TTC549 (cell line): ENCODE data around the gene C5orf58.

Experiments
- FAIRE-seq: peaks from 2 replicates; lab custom pipeline; 2012; peaks lifted over from hg19 to GRCh38; lab: Jason Lieb, UNC

The C5orf58 gene

DNA sequence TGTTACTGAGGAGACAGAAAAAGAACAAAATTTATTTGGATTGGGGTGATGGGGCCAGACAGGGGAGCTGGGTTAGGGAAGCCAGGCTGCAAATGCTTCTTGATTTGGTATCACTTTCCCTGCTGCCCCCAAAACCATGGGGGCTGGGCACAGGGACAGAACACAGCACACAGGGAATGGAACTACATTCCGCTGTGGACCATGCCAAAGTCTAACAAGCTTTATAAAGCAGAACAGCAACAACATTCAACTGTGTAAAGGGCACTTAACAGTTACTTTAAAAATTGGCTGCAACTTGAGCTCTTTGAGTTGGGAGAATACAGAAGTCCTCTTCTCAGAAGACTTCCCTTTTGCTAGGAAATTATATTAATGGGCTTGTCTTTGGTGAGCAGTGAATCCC, 23.8 kb downstream of the C5orf58 start:
- no peak for FAIRE-seq

DNA sequence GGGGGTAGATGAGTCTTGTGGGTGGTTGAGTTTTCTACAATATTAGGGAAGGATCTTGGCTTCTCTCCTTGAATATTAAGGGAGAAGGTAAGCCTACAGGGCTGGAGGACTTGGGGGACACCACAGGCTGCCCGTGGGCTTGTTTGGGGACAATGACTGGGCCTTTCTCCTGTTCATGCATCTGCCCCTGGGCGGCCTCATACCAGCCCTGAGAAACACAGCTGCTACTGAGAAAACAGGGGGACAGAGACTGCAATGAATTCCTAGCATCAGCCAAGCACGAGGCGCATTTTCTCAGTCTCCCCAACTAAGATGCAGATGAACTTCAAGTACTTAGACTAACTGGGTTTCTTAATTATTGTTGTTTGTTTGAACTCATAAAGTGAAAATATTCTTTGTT, 24.6 kb downstream of the C5orf58 start:
- FAIRE-seq, result no peak

DNA sequence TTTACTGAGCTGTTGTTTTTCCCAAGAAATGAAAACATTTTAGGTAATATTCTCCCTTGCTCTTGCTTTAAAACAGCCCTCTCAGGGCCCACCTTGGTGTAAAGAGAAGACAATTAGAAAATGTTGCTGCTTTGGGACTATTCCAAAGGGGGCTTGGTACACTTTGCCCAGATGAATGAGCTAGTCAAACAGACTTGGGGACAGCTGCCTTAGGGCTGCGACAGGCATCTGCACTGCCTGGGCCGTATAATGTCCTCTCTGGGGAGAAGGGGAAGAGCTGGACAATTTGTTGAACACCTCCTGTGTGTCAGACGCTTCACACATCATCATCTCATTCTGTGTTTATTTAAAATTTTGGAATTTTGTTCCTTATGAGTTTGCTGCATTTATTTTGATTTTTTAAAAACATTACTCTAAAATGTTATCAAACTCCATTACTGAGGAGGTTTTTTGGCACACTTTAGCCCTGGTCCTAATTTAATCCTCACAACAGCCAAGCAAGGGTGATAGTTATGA, 28.8 kb downstream of the C5orf58 start:
- no peak for FAIRE-seq

DNA sequence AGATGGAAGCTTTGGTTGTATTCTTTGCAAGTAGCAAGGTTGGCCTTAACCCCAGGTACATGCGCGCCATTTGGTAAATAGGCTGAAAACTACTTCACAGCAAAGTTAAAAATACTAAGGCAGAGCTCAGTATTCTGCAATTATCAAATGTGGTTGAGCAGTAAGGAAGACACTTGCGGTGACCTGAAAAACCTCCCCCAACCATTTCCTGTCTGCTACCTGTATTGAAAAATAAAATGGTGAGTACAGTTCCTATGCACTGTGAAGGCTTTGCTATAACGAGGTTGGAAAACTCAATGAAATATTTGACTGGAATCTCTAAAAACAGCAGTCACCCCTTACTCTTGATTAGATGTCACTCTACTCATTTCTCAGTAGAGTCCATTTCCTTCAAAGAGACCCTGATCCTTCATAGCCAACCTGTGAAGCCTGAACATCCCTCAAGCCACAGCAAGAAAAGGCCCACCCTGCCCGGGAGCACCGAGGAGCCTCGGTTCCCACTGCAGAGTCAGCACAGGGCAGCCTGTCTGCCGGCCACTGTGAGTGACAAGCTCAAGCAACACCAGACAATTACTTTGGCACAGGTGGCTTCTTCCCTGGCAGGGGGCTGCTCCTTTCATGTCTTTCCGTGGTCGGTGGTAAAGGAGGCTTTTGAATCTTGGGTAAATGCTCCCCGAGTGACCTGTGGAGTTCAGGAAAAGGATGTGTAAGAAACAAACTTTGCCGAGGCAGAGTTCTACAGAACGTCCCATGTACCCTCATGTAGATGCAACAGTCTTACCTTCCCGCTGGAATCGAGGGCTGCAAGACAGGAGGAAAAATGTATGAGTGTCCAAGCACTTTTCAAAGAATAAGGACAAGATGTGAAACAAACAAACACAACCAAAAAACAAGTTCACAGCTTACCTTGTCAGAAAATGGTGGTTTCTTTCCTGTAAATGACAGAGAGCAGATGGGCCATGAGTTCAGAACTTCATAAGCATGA, 29.6 kb downstream of the C5orf58 start:
- no peak for FAIRE-seq

DNA sequence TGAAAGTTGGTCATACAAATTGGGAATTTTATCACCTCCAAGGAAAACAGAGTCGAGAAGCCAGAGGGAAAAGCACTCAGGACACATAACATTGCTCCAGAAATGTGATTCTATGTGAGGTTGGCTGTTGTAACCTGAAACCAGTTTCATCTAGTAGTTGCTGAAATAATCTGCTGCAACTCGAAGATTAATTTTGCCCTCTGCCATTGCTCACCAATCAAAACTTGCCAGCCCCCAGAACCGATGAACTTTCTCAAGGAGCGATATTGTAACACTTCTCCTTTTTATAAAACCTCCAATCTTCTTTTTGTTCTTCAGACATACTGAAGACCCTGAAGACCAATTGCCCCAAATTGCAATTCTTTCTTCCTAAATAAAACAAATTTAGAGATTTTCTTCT, 31.1 kb downstream of the C5orf58 start:
- FAIRE-seq, result no peak

DNA sequence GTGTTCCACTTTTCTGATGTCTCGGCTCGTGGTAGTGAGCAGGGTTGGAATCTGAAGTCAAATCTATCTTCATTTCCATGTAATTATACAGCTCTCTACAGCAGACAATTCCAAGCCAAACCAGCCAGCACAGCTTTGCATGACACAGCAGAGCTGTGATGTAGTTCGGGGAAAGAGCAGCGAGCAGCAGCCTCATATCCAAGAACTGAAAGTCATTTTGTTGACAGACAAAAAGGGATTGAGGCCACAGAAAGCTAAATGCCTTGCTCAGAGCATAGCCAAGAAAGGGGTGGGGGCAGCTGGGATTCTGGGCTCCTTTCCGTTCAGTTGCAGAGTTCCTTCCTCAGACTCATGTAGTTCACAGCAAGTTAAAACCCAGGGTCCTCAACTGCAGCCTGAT, 32.7 kb downstream of the C5orf58 start:
- no peak for FAIRE-seq

DNA sequence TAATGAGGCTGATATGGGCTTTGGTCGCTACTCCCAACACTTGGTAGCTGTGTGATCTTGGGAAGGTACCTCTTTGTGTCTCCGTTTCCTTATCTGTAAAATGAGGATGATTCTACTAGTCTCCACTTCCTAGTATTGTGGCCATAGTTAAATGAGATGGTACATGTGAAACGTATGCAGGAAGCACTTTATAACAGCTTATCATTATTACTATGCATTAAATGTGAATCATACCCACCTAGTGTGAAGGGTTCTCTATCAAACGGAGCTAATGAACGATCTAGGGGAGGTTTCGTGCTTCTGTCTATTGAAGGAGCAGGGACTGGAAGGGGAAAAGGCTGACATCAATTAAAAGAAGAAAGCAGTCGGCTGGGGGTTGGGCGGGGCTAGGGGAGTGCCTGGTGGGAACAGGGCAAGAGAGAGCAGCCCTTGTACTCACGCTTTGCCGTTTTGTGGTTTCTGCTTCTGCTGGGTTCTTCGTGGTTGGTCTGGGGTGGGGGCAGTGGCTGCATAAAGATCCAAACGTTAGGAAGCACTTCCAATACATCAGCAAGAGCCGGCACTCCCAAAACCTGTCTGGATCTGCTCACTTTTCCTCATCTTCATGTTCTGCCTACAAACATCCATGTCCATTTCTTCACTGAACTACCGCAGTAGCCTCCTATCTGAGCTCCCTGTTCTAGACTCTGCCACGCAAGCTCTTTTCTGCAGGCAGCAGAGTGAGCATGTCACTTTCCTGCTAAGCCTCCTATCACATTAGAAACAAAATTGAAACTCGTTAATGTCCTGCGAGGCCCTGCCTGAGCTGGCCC, 34.0 kb downstream of the C5orf58 start:
- no peak for FAIRE-seq

DNA sequence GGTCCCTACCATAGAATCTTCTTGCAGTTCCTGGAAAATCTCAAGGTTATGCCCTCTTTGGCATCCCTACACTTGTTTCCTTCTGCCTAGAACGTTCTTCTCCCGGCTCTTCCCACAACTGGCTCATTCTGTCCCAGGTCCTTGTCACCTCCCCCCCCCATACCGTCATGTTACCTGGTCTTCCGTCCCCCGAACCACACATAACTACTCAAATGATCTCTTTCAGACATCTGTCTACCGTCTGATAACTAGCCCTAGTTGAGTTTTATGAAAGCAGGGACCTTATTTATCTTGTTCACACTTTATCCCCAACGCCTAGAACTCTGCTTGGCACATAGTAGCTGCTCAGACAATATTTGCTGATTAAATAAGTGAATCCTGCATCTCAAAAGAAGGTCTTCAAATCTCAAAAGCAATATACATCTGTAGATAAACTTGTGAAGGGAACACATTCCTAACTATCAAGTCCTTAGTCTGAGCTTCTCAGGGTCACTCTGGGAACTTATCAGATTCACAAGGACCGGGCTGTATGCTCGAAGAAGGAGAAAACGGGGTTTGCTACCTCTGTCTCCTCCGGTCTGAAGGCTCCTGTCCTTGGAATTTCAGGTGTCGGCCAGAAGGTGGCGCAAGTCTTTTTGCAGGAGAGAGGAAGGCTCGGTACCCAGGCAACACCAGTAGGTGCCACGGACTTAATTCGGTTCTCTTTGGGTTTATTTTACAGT, 34.8 kb downstream of the C5orf58 start:
- FAIRE-seq, result no peak

DNA sequence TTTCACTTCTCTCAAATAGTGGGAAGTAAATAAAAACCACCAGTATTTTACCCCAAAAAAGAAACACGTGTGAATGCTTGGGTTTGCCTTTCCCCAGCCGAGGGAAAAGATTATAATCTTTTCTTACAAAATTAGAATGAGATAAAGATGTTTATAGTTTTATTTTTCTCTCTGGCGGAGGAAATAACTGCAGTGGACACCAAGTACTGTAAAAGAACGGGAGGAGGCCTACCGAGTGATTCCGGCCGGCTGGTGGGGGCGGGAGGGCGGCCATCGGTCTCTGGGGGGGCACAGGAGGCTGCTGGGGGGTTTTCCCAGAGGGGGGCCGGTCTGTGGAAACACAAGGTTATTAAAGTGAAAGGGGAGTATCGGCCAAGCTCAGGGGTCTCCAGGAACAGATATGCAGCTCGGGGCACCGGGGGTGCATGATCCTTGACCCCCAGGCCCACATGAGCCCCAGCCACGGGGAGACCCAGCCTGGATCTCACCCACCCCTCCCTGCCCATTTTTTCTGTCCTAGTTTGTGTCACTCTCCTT, 35.4 kb downstream of the C5orf58 start:
- no peak for FAIRE-seq

DNA sequence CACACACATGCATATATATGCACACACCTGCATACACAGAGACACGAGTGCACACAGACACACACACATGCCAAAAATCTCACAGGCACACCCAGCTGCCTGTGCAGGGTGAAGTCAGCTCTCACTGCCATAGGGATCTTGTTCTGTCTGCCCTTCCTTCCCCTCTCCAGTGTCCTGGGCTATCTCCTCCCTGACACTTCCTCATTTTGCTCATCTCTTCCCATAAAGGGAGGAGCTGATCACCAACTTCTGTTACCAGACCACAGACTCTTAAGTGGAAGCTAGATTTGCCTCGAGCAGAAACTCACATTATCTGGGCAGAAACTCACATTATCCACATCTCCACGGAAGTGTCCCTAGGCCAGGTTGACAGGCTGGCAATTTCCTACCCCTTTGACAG, 36.1 kb downstream of the C5orf58 start:
- no peak for FAIRE-seq

DNA sequence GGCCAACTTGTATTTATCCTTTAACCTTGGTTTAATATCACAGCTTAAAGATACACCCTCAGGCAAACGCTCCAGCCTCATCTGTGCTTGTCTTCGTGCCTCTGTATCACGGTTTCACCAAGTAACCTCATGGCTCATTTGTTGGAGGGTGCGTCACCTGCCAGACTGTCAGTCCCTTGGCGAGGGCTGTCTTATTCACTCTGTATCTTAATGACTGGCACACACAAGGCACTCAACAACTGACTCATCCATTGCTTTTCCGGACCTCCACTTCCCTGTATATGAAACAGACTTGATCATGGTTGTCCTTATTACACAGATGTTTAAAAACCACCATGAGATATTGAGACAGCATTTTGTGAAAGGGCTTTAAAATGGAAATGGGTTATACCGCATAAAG, 36.8 kb downstream of the C5orf58 start:
- no peak for FAIRE-seq

DNA sequence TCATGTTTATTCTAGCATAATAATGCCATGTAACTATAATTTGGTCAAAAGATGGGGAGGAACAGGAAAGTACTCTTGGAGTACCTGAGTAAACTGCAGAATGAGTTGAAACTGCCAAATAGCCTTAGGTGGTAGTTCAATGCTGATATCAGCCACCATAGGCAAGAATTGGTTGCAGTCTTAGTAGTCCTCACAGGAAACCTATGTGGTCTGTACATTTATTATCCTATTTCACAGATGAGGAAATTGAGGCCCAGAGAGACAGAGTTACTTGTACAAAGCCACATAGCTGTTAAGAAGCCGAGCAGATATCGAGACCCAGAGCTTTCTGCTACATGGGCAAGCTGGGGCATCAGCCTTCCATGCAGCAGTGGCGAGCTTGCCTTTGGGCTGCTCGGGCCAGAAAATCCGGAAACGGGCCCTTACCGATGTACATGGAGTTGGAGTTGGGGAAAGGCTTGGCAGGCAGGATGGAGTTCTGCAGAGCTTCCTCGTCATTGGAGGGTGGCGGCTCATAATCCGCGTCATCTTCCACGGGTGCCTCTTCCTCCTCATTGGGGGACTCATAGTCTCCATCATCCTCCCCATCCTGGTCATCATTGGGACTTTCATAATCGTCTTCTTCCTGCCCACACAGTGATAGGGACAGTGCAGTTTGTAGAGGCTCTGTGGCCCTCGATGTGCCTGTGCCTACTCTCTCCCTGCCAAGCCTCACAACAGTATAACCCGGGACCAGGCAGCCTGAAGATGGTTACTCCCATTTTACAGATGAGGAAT, 37.7 kb downstream of the C5orf58 start:
- FAIRE-seq, result no peak

DNA sequence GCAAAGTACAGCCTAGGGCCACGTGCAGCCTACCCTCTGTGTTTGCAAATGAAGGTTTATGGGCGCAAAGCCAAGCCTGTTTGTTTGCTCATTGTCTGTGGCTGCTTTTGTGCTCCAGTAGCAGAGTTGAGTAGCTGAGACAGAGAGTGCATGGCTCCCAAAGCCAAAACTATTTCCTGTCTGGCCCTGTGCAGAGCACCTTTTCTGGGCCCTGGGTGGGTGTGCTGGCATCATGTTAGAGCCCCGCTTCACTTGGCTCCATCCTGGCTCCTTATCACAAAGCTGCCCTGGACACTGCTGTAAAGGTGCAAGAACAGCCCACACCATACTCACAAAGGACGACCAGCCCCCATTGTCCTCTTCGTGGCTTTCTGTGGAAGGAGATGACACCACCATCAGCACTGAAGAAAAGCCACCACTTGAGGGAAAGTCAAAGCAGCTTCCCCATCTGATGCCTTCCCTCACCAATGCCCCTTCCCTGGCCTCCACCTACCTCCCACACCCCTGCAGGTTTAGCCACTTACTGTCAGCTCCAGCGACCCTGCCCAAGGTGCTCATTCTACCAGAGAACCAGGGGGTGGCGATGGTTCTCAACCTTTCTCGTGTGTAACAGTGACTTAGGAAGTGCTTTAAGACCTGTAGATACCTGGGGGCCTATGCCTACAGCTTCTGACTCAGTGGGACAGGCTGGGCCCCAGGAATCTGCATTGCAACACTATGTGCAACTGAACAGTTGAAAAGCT, 41.4 kb downstream of the C5orf58 start:
- FAIRE-seq, result no peak

DNA sequence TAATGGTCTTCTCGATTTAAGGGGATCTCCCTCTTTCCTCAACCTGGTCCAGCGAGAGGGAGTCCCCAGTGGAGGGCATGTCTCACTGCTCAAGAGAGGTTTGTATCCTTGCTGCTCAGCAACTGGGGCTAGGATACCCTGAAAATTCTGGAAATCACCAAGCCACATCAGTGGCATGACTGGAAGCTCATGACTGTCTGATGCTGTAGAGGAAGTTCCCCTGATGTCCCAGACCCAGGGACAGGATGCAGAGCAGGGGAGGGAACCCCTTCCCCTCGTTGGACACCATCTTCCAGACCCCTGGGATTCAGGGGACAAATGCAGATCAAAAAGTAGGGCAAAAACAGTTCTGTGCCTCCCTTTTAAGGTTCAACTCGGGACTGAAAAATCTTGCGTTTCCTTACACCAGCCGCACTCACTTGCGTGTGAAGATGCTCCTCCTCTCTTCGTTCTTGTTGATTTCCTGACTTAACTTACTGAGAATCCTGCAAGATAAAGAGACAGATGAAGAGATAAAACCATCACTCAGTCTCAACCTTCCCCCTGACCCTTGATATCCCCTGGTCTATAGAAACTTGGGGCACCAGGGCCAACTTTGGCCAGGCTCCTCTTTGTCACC, 42.7 kb downstream of the C5orf58 start:
- FAIRE-seq, result no peak

DNA sequence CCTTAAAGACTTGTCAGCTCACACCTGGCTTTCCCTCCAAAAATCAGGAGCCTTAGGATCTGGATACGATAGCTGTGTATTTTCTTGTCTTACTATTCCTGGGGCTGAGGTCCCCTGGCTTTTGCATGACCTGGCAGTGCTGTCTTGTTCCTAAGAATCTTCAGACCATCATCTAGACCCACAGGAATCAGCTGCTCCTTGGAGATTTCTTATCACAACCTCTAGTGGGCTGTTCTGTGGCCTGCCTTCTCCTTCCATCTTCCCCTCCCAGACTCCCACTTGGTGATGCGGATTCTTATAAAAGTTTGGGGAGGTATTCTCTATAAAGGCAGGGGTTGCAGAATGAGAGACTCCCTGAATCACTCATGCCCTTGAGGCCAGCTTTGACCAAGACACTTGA, 43.4 kb downstream of the C5orf58 start:
- no peak for FAIRE-seq

DNA sequence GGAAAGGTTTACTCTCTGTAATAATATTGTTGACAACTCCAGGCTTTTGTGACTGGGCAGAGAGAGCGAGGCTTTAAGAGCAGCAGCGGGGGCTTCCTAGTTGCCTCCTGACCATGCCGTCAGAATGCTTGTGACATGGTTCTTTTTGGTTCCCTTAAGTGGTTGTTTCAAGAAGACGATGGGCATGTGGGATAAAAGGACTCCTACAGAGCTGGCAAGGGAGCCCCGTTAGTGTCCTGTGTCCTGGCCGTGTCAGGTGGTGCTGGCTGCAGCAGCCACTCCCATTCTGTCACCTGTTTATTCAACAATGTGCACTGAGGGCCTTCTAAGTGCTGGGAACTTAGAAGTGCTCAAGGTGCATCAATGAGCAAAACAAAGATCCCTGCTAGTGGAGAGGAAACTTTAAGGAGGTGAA, 45.1 kb downstream of the C5orf58 start:
- no peak for FAIRE-seq

DNA sequence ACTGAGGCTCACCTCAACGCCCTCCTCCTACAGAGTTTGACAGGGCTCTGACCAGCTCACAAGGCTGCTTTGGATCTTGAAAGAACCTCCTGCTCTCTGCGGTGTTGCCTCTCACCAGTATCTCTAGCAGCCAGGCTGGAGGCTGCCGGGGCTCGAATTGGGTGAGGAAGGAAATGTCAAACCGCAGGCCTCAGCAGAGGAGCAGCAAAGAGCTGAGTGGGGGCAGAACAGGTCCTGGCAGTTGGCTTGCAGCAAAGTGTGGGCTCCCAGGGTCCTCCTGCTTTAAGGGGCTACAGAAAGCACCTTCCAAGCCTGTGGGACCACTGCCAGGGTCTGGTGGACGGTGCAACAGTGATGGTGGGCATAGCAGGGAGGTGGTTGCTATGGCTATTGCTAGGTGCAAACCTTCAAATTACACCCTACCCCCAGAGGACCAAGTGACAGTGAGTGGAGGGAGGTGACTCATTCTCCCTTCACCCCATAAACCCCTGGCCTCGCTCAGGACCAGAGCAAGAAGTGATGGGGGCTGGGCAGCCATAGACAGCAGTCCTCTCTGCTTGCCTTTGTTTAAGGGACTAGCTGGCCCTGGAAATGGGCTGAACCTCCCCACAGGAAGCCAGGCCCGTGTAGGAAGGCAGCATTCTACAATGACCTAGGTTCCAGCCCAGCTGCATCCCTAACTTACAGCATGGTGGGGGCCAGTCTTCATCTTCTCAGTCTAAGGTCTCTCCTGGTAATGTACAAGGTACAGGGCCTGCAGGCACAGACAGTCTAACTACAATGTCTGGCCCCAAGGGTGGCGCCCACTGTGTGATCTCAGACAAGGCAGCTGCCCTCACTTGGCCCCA, 46.0 kb downstream of the C5orf58 start:
- FAIRE-seq, result no peak

DNA sequence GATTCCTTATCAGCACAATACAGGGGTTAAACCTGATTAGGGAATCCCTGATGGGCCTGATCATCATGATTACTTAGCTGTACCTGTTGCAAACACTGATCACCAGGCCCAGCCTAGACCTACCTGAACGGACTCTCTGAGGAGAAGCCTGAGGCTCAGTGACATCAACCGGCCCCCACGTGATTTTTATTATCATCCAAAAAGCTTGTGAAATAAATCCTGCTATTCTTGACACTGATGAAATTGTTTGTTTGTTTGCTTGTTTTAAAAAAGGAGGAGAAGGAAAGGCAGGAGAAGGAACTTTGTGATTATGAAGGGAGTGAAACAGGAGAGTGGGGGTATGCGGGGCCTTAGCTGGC, 46.7 kb downstream of the C5orf58 start:
- no peak for FAIRE-seq

DNA sequence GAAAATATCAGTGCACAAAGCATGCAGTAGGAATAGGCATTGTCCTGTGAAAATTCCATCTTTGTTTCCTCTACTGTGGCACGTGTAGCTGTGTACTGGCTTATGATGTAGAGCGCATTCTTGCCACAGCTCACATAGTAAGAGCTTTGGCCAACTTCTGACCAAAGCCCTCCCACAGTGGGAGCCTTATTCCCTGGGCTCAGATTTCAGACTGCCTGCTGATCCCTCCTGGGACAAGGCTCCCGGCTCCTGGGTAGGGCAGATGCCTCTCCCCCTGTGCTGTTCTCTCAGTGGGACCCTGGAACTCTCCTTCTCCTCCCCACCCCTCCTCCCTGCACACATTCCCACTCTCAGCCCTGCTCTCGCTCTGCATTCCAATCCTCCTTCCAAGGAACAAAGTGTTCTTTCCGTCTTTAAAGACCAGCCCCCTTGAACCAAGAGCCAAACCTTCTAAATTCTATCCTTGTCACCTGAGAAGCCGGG, 47.3 kb downstream of the C5orf58 start:
- FAIRE-seq, result no peak
